GM12872 (cell line): ENCODE data around the gene KIF26A.

Source experiments
- CTCF ChIP-seq: IDR thresholded peaks from 3 replicates; pipeline ENCODE4 v1.5.1; 2011; ENCODE audit warnings: low read depth, mild to moderate bottlenecking, low read length, moderate library complexity; ENCODE audit not compliant: insufficient read depth

Gene KIF26A

DNA sequence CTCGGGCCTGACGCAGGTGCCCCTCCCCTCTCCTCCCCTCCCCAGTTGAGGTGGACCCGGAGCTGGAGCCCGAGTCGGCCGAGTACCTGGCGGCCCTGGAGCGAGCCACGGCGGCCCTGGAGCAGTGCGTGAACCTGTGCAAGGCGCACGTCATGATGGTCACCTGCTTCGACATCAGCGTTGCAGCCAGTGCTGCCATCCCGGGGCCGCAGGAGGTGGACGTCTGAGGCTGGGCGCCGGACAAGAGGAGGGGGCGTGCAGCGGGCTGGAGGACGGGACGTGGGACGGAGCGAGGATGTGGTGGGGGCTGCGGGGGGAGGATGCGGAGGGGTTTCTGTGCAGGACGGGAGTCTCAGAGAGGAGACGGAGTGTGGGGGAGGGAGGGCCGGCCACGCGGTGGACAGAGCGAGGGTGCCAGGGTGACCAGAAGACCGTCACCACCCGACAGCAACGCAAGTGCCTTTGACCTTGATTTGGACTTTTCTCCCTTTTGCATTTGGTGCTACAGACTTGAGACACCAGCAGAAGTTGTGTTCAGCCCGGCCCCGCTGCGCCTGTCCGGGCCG, 41.3 kb downstream of the KIF26A start:
- no peak for TF ChIP-seq CTCF

GRCh38 chr14:104180561-104181165, 42.3 kb downstream of the KIF26A start:
- no peak for TF ChIP-seq CTCF

- no peak for TF ChIP-seq CTCF
Observed at GRCh38 chr14:104181761-104182530, 43.6 kb downstream of the KIF26A start.

DNA sequence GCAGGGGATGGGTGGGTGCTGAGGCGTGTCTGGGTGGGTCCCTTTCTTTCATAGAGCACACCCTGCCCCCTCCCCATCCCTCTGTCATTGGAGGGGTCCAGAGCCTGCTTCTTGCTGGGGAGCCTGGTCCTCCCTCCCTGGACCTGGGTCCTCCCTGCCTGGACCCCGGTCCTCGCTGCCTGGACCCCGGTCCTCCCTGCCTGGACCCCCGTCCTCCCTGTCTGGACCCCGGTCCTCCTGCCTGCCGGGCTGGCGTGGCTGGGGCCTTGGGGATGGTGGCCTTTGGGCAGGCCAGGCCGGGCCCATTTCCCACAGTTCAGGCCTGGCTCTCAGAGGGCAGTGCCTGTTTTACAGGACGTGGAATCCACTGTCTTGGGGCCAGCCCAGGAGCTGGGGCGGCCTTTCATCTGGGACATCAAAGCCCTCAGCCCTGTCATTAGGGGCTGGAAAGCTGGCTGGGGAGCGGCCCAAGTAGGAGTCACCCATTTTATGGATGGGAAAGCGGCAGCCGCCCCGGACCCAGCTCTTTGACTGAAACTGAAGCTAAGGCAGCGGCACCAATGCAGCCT, 44.6 kb downstream of the KIF26A start:
- TF ChIP-seq CTCF: no peak

GRCh38 chr14:104183796-104184195, 45.4 kb downstream of the KIF26A start:
- no peak for TF ChIP-seq CTCF

DNA sequence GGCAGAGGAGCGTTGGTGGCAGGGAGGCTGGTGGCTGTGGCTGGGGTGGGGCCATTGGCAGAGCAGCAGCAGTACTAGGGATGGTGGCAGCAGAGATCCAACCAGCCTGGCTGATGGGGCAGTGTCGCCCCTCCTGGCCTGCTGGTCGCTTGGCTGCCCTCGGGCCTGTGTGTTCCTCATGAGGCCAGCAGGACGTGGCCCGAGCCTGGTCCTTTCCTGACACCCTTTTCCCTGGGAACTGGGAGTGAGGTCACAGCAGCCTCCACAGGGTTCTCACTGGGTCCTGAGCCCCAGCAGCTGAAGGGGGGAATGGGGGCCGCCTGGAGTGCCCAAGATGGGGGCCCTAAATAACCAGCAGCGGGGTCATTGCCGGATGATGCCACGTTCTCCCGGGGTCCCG, 46.1 kb downstream of the KIF26A start:
- TF ChIP-seq CTCF: no peak

- TF ChIP-seq CTCF: no peak
Observed at GRCh38 chr14:104184911-104185499, 46.6 kb downstream of the KIF26A start.
